Sigmoid colon (tissue), 4 donors: Measurements from ENCODE around the gene ARL14.

Source experiments
- EP300 ChIP-seq, 4 donors: sonication (generic); formaldehyde crosslinking; IDR thresholded peaks; one replicate each; pipeline ENCODE4 v1.6.1; 2017; ENCODE audit warnings: antibody characterized with exemption in 4 of 4
- POLR2A ChIP-seq, 2 donors: fragments of 450-650 bp; IDR thresholded peaks; one replicate each; pipeline ENCODE4 v1.6.1; 2016; ENCODE audit warnings: antibody characterized with exemption in 2 of 2, mild to moderate bottlenecking in 2 of 2, moderate library complexity in 2 of 2
- POLR2AphosphoS5 ChIP-seq, 4 donors: sonication (generic); formaldehyde crosslinking; IDR thresholded peaks; one replicate each; pipeline ENCODE4 v1.6.1; 2017; ENCODE audit warnings: antibody characterized with exemption in 4 of 4
- TF ChIP-seq, protein P1 (sequence below), 4 experiments: fragments of 450-650 bp in 3 of 4; fragments of 200-600 bp in 1 of 4; IDR thresholded peaks; one replicate each; pipeline ENCODE4 v1.5.1; 2016 to 2019; ENCODE audit warnings: antibody characterized with exemption in 4 of 4, mild to moderate bottlenecking in 3 of 4, moderate library complexity in 2 of 4

DNA sequence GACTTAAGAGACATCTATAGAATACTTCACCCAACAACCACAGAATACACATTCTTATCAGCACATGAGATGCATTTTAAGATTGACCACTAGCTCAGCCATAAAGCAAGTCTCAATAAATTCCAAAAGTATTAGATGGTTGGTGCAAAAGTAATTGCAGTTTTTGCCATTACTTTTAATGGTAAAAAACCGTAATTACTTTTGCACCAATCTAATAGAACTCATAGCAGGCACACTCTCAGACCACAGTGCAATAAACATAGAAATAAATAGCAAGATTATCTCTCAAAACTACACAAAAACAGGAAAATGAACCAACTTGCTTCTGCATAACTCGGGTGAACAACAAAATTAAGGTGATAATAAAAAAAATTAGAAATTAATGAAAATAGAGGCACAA lies 45.4 kb downstream of the ARL14 start:
- TF ChIP-seq, protein P1, sequence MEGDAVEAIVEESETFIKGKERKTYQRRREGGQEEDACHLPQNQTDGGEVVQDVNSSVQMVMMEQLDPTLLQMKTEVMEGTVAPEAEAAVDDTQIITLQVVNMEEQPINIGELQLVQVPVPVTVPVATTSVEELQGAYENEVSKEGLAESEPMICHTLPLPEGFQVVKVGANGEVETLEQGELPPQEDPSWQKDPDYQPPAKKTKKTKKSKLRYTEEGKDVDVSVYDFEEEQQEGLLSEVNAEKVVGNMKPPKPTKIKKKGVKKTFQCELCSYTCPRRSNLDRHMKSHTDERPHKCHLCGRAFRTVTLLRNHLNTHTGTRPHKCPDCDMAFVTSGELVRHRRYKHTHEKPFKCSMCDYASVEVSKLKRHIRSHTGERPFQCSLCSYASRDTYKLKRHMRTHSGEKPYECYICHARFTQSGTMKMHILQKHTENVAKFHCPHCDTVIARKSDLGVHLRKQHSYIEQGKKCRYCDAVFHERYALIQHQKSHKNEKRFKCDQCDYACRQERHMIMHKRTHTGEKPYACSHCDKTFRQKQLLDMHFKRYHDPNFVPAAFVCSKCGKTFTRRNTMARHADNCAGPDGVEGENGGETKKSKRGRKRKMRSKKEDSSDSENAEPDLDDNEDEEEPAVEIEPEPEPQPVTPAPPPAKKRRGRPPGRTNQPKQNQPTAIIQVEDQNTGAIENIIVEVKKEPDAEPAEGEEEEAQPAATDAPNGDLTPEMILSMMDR (IDR thresholded peaks at IDR 0.05): no peak
- no peak for TF ChIP-seq POLR2AphosphoS5 (IDR thresholded peaks at IDR 0.05)
- no peak for TF ChIP-seq POLR2A (IDR thresholded peaks at IDR 0.05)
- no peak for TF ChIP-seq EP300 (IDR thresholded peaks at IDR 0.05)
